NOMO-1 treated with DMSO at 0.1 percent for 48 hours (cell line): ENCODE measurements around the gene ALAD.
"Not testable (repeated sequence)": the region's sequence is repeated elsewhere in the genome, so short reads cannot be mapped to it uniquely, and the experiment has no call there.

Source experiments
- DNase-seq: peaks from one replicate; lab custom pipeline; 2025; ENCODE audit not compliant: unreplicated experiment; lab: John Stamatoyannopoulos, UW

ALAD gene

DNA sequence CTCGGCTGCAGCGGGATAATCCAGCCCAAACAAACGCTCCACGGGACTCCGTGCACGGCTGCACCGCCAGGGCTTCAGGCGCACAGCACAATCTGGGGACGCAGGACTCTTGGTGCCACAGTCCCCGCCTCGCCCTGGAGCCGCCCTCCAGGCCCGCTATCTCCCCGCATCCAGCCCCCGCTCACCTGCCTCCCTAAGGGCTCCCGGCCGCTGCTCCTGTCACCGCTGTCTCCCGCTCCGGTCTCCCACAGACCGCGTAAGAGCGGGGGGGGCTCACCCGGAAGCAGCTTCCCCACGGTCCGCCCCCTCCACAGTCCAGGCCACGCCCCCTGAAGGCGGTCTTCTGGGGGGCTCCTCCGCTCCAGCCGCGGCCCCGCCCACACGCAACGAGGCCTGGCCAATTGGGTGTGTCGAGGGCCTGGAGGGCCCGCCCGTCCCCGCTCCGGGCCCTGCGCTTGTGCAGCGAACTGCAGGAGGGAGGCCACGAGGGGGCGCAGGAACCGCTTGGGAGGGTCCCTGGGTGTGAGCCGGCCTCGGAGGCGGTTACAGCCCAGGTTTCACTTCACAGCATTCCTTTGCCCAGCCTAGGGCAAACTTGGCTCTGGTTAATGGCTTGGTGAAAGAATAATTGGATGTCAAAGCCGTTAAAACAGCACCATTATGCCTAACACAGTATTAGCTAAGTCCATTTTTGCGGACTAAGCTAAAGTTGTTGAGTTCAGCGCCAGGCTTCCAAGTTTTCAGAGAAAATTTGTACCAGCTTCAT is at the start of gene ALAD:
TSS of gene ALAD (minus strand) at position 258 of the 766 bp plus-strand sequence. CDS start 7,725 bp downstream, outside the sequence.
- DNase-seq = peak; percentile 97

DNA sequence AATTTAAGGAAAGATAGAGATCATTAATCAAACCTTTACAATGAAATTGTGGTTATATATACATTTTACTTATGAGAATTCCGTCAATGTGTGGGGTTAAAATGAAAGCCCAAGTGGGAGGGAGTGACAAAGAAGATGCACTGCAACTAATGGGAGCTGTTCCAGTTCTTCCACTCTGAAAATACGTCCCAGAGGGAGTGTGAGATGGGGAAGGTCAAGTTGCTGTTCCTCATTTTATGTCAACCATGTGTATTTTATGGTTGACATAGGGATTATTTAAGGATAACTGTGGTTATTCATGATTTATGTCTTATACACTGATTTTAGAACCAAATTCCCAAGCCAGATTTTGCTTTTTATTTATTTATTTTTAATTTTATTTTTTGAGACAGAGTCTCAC is 48.3 kb upstream of the ALAD start:
- no peak for DNase-seq

DNA sequence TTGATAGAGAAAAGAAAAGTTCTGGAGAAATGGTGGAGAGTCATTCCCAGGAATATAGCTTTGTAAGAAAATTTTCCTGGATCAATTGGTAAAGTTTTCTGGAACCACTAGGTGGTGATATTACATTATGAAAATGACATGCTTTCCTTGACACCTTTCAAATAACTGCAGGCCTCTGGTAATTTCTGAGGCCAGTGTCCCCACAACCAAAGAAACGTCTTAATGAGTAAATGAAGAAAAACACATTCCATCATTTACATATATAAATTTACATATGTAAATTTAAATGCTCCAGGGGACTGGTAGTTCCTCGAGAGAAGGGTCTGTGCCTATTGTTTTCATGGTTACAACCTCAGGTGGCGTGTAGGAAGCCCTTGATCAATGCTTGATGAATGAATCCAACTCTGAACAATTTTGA is 45.2 kb upstream of the ALAD start:
- DNase-seq = peak; percentile 29

DNA sequence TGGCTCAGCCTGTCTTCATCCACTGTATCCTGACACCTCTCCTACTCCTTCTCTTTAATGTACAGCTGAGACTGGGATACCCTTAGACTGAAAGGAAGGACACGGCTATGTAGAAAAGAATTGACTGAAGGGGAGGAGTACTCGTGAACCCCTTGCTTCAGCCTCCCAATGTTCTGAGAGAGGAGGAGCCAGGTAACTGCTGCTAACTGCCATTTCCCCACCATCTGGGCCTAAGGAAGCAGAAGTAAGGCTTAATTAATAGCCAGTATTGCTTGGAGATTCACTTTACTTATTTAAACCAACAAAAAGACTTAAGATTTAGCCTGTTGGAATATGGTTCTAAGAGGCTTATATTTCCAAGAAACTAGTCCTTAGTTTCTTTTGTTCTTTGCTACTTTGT is 43.7 kb upstream of the ALAD start:
- peak; percentile 88 for DNase-seq

DNA sequence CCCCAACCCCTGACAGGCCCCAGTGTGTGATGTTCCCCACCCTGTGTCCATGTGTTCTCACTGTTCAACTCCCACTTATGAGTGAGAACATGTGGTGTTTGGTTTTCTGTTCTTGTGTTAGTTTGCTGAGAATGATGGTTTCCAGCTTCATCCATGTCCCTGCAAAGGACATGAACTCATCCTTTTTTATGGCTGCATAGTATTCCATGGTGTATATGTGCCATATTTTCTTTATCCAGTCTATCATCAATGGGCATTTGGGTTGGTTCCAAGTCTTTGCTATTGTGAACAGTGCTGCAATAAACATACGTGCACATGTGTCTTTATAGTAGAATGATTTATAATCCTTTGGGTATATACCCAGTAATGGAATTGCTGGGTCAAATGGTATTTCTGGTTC is 36.6 kb upstream of the ALAD start:
- not testable (repeated sequence) for DNase-seq

DNA sequence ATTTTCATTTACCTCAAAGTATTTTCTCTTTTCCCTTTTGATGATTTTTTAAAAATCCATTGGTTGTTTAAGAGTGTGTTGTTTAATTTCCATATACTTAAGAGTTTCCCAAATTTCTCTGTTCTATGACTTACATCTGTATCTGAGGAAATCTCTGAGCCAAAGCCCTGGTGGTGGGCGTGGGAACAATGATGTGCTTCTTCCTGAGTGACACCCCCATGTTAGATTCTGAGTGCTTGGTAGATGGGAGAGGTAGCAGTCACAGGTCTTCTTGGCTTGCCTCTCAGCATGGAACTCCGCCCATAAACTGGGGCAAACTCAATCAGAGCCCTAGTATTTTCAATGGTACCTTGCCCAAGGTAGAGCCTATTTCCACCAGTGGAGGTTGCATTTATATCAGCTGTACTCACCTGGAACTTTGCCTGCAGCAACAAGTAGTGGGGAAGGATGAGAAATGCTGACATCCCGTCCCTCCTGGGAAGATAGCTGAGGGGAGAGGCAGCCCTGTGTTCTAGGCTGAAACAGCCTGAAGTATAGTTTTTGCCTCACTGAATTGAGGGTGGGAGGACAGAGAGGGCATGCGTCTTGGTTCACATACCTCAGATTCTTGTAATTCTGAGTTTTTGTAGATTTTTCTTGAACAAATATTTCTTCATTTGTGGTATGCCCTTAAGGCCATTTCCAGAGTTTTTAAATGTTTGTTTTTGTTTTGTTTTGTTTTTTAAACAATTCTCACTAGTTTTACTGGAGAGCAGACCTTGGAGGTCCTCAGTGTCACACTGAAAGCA is 35.8 kb upstream of the ALAD start:
- no peak for DNase-seq

DNA sequence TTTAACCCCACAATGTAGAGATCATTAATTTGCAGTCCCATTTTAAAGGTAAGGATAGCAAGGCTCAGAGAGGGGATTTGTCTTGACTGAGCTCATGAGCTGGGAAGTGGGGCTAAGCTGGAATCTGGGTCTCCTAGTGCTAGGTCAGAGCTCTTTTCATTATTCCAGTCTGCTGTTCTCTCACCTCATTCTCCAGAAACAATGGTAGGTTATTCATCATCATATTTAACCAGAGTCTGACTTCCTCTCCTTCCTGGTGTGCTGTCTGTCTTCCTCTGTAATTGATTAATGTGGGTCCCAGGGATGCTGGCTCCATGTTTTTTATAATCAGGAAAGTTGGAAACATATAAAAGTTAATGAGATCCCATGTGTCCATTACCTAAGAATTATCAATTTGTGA is 30.1 kb upstream of the ALAD start:
- no peak for DNase-seq

DNA sequence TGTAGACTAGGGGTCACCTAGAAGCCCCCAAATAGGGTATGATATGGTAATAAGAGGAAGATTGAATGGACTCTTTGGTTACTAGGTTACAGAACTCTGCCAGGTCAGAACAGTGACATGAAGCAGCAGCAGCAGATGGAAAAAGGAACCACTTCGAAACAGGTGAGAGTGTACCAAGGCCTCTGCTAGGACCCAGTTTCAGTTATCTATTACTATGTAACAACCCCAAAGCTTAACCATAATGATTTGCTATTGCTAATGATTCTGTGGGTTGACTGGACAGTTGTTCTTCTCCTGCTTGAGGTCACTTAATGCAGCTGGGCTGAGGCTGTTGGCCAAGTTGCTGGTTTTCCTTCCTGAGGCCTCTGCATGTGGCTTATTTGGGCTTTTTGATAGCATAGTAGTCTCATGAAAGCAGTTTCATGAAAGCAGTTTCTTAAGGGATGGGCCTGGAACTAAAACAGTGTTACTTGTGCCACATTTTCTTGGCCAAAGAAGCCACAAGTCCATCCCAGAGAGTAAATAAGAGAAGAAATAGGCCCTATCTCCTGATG is 27.1 kb upstream of the ALAD start:
- DNase-seq = no peak

DNA sequence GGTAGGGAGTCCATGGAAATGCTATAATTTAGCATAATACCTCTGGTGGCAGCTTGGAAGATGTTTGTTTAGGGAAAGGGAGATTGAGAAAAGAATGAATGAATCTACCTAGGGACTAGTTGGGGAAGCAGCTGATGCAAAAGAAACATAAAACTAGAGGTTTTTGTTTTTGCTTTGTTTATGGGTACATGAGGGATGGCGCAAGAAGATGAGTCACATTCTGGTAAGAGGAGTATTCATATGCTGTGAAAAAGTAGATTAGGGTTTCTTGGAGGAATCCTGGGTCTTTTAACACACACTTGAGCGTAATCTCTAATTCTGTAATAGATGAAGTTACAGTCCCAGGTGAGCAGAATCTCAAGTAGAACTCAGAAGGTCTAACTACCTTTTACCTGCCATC is 26.5 kb upstream of the ALAD start:
- DNase-seq = peak; percentile 24

DNA sequence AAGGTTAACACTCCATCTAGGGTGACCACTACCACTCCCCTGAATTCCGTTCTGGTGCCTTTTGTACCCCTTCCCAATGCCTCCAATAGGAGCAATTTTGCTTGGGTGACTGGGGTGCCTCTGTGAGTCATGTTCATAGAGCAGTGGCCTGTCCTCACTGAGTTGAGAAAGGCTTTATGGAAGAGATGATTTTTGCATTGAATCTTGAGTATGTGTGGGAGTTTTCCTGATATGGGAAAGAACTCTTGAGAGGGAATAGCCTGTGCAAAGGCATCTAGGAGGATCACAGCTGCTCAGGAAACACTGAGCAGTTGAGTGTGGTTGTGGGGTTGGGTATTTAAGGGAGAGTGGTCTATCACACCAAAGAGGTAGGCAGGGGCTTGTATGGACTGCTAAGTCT is 25.6 kb upstream of the ALAD start:
- DNase-seq = no peak

DNA sequence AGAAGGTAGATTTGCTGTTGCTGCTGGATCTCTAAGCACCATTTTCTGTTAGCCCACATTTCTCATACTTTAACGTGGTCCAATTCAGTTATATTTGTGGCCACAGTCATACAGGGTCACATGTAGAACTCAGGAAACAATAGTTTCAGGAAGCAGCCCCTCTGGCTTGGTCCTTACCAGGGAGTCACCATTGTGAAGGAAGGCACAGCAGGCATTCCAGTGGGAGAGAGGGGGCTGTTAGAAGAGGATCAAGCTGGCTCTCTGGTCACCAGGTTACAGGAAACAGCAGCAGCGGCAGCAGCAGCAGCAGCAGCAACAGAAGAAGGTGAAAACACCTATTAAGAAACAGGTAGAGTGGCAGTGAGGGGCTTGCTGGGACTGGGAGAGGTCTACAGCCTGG is 24.0 kb upstream of the ALAD start:
- DNase-seq = no peak

DNA sequence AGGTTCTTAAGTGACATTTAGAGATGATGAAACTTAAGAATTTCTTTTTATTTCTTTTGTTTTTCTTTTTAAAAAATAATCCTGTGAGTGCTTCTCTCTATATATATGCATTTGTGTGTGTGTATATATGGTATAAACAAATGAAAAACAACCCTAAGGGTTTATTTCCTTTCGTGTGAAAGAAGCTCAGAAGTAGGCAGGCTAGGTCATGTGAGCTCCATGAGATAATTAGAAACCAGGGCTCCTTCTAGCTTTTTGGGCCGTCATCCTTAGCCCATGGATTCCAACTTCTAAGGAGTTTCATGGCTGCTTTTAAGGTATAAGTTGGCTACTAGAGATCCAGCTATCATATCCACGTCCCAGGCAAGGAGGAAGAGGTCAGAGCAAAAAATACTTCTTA is 20.6 kb upstream of the ALAD start:
- no peak for DNase-seq

DNA sequence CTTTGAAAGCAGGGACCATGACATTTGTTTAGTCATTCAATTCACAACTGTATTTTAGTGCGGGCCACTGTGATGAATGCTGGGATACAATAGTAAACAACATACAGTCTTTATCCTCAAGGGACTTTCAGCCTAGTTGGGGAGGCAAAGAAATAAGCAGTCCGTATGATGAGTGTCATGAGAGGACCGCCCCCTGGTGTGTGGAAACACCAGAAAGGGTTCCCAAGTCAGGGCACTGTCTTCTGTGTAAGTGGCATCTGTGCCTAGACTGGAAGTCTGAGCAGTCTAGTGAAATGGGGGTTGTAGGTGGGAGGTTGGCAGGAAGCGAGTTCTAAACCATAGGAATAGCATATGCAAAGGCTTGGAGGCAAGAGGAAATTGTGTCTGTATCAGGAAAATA is 16.3 kb upstream of the ALAD start:
- no peak for DNase-seq

DNA sequence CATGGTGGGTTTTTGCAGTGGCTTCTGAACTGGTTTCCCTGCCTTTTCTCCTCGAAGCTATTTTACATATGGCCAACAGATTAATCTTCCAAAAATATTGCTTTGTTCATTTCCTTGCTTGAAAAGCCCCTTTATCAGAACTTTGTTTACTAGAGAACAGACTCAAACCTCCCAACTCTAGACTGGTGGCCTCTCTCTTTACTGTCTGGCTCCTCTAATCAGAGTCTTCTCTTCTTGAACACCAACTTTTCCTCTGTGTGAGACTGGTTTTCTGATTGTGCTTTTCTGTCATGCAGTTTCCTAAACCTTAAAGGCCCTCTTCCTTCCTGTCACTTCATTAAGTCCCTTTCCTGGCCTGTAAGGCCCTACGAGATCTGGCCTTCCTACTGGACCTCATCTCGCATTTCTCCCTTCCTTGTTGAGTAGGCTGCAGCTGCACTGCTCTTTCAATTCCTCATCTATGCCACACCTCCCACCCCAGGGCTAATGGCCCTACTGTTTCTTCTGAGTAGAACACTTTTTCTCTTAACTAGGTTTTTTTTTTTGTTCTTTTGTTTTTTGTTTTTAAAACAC is 15.2 kb upstream of the ALAD start:
- DNase-seq = peak; percentile 88

DNA sequence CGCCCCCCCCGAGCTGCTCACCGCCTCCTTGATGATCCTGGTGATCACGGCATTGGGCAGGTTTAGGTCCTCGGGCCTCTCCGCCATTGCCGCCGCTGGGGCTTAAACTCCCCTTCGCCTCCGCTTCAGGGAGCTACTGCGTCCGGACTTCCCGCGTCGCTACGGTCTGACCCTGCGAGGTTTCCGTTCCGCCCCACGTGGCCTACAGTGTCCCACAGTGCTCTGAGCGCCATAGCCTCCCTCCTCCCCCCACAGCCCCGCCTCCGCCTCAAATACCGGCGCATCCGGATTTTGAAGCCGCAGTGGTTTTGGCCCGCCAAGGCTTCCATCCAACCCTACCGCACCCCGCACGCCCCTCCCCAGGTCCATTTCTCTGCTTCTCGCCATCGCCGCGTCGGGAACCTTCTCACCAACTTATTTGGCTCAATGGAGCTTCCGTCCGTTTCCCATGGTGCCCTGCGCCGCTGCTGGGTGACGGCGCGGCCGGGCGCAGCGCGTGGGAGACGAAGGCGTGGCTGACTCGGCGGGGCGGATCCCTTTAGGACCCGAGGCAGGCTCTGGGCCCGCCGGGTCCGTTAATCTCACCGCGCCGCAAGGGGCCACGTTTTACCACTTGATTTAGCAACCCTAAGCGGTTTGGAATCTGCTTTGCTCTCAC is 9.3 kb upstream of the ALAD start, which contains the start of the genes C9orf43 and POLE3:
TSS of gene C9orf43 (plus strand) at position 541 of the 658 bp plus-strand sequence. CDS start 2,747 bp downstream, outside the sequence.
TSS of gene POLE3 (minus strand) at position 469 of the 658 bp plus-strand sequence. CDS start at position 87, 382 bp downstream.
- peak; percentile 97 for DNase-seq

DNA sequence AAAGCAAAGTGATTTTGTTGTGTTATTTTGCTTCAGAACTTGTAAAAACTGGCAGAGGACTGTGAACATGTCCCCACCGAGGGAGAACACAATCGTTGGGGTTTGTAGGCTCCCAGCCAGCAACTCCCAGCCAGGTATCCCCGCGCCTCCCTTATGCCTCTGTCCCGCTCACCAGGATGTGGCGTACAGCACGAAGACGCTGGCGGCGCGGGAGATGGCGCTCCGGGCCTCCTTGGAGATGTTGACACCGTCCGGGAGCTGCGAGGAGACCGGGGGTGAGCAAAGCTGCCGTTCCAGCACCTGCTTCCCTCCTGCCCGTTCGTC is 8.8 kb upstream of the ALAD start:
- DNase-seq = peak; percentile 41

DNA sequence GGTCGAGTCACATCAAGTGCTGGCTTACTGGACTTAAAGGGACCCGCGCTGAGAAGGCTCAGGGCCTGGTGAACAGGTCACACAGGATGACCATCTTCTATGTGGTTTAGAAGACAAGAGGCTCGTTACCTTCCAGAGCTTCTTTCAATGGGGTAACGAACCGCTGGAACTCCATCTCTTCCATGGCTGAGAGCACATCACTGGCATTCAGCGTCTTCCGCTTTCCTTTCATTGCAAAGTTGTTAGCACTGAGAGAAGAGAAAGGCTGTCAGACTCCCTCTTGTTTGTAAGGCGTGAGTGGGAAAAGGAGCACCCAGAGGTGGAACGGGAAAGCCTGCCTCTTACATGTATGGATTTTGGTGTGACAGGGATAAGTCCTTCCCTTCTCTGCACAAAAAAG is 8.4 kb upstream of the ALAD start:
- DNase-seq = no peak

DNA sequence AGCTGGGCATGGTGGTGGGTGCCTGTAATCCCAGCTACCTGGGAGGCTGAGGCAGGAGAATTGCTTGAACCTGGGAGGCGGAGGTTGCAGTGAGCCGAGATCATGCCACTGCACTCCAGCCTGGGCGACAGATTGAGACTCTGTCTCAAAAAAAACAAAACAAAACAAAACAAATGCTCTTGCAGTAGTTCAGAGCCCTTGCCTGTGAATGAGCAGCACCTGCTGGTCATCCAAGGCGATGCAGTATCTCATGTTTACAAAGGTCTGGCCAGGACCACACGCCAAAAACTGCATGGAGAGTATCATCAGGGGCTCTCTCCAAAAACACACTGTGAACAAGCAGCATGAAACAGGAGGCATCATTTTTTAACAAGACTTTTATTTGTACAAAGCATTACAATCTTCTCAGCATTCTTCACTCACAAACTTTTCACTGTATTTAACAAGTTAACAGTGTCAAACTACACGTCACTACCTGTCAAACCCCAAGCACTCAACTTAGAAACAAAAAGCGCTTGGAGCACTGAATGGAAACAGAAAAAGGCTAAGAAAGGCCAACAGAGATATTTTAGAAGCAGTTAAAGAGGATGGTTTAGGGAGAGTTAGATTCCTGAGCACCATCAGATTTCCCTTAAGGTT is 5.9 kb upstream of the ALAD start:
- DNase-seq = peak; percentile 75

DNA sequence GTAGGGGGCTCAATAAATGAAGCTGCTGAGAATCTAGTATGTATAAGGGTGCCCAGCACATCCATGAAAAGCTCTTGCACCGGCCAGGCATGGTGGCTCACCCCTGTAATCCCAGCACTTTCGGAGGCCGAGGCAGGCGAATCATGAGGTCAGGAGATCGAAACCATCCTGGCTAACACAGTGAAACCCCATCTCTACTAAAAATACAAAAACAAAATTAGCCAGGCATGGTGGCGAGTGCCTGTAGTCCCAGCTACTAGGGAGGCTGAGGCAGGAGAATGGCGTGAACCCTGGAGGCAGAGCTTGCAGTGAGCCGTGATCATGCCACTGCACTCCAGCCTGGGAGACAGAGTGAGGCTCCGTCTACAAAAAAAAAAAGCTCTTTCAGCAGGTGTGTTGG is 5.3 kb upstream of the ALAD start:
- DNase-seq = not testable (repeated sequence)

DNA sequence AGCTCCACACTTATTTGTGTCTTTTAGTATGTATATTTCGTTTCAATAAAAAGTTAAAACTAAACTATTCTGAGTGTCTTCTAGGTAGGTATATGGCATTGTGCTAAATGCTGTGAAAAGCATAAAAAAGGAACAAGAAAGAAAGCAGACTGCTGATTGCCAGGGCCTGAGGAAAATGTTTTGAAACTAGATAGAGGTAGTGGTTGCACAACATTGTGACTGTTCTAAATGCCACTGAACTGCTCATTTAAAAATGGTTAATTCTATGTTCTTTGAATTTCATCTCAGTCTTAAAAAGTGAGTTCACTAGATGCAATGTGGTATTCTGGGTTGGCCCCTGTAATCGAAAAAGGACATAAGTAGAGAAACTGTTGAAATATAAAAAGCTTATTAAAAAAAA is 2.6 kb upstream of the ALAD start:
- DNase-seq = peak; percentile 89
